Measurements from ENCODE around the gene CLTC. TPM values are rescaled to one million over a fixed set of nuclear protein-coding genes. Genes with fewer than 3 reads are reported as not detected.

CLTC gene
- total and polyA plus RNA-seq, 2 of the 8 experiments (the other 6 are each of a cell fraction or from before 2014, with no cell fraction given) = 175 to 283 TPM

GRCh38 chr17:59669411-59669810 lies 49.7 kb downstream of the CLTC start (continued):
- no peak for TF ChIP-seq HDAC2 (IDR thresholded peaks at IDR 0.05; ENCODE audit: borderline replicate concordance in 1 of 2, low read depth in 2 of 2, low read length in 2 of 2)
- TF ChIP-seq MAFK (IDR thresholded peaks at IDR 0.05; ENCODE audit: low read depth, low read length) = no peak
- TF ChIP-seq EP300 (IDR thresholded peaks at IDR 0.05; ENCODE audit: borderline replicate concordance in 1 of 2, low read depth in 2 of 2, low read length in 2 of 2) = no peak

Measured in H1 (cell line).